LNCaP clone FGC (cell line): Measurements from ENCODE around the gene CAPN3.

Experiments
- DNase-seq: peaks from one replicate; pipeline ENCODE4 v3.0.0-alpha.2; 2011; ENCODE audit warnings: low read depth
- H3K4me3 ChIP-seq: 2 replicates; pipeline ENCODE4 v1.5.1; 2011; ENCODE audit warnings: mild to moderate bottlenecking, low read depth, low read length, control low read depth
- CTCF ChIP-seq: IDR thresholded peaks from 2 replicates; pipeline ENCODE4 v1.5.1; 2012; ENCODE audit warnings: mild to moderate bottlenecking; ENCODE audit not compliant: control insufficient read depth, insufficient read depth; ENCODE audit errors: extremely low read depth

CAPN3 gene

DNA sequence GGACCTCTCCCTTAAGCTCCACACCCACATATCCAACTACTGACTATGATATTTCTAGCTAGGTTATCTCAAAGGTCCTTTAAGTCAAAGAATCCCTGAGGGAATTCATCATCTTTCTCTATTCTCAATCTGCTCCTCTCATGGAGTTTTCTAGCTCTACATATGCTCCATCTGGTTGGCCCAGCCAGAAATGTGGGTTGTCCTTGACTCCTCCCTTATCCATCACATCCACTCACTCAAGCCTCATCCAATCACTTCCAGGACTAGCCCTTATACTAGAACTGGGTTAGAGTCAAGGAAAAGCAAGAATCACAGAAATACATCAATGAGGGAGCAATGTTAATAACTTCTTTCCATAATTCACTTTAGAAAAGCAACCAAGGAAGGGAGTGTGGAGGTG lies 86.2 kb downstream of the CAPN3 start:
- no peak for TF ChIP-seq CTCF
- no peak for DNase-seq
- H3K4me3 ChIP-seq = no peak overlapping the region

DNA sequence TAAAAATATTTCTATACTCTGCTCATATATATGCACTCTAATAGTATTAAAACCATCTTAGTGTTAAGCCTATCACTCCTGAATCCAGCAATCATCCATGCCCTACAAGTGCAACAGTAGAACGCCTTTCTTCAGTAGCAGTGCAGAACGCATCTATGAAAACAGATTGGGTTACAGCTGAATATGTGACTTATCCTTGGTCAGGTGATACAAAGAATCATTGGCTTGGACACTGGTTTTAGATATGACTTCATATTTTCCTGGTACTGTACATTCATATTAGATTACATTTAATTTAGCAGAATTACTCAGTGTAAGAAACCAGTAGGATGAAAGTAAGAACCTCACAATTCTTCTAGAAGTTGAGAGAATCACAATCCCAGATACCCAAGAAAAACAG lies 88.3 kb downstream of the CAPN3 start:
- no peak overlapping the region for H3K4me3 ChIP-seq
- no peak for DNase-seq
- TF ChIP-seq CTCF = no peak

DNA sequence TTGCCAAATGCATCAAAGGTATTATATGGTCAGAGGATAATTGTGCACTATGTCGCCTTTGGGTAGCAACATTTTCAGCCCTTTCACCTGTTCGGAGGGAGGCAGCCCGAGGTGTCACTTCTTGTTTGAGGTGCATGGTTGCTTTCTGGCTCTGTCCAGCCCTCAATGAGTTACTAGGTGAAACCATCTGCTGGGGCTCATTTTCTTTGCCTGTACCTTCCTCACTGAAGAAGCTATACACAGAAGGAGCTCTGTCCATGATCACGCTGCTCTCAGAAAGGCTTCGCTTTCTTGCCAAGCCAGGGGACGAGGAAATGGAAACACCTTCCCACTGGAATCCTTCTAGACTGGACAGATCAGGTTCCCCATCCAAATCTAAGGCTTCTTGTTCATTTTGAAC lies 89.0 kb downstream of the CAPN3 start:
- H3K4me3 ChIP-seq = no peak overlapping the region
- no peak for DNase-seq
- TF ChIP-seq CTCF = no peak

GRCh38 chr15:42449770-42450424 lies 90.6 kb downstream of the CAPN3 start:
- no peak for TF ChIP-seq CTCF
- no peak for DNase-seq

GRCh38 chr15:42450425-42450790 lies 91.1 kb downstream of the CAPN3 start:
- DNase-seq = no peak
- TF ChIP-seq CTCF = no peak
- no peak overlapping the region for H3K4me3 ChIP-seq

More at GRCh38 chr15:42449770-42450424, 90.6 kb downstream of the CAPN3 start:
- no peak overlapping the region for H3K4me3 ChIP-seq

- H3K4me3 ChIP-seq = no peak overlapping the region
- no peak for TF ChIP-seq CTCF
- no peak for DNase-seq
Observed at GRCh38 chr15:42453826-42454225, 94.5 kb downstream of the CAPN3 start.

DNA sequence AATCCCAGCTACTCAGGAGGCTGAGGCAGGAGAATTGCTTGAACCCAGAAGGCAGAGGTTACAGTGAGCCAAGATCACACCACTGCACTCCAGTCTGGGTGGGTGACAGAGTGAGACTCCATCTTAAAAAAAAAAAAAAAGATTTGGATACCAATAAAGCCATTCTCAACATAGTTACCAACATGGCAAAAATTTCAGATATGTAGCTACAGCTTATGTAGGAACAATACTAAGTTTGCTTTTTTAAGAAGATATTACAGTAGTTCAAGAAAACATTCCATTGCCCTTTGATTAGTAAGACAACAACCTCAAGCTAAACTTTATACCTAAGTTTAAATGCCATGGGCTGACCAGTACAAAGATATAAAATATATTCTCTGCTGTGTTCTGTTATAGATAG lies 97.2 kb downstream of the CAPN3 start:
- H3K4me3 ChIP-seq = no peak overlapping the region
- no peak for TF ChIP-seq CTCF
- DNase-seq = no peak
